Endodermal cell (in vitro differentiated cells): ENCODE data around the gene ECSCR. TPM values are rescaled to one million over a fixed set of nuclear protein-coding genes. Genes with fewer than 3 reads are reported as not detected.

Experiments
- DNase-seq: peaks from one replicate; pipeline ENCODE4 v3.0.0-alpha.2; 2017
- H3K27ac ChIP-seq: 2 replicates; pipeline ENCODE4 v1.5.1; 2013; ENCODE audit warnings: mild to moderate bottlenecking, low read depth, low read length, moderate library complexity
- H3K27me3 ChIP-seq: 2 replicates; pipeline ENCODE4 v1.6.1; 2013; ENCODE audit warnings: mild to moderate bottlenecking, low read length, moderate library complexity; ENCODE audit not compliant: insufficient read depth, control insufficient read depth, poor library complexity, severe bottlenecking
- H3K36me3 ChIP-seq: 2 replicates; pipeline ENCODE4 v1.7.0; 2013; ENCODE audit warnings: mild to moderate bottlenecking, low read length, moderate library complexity; ENCODE audit not compliant: control insufficient read depth, insufficient read depth
- H3K4me1 ChIP-seq: one replicate; pipeline ENCODE4 v1.7.0; 2013; ENCODE audit warnings: low read length; ENCODE audit not compliant: control insufficient read depth, insufficient read depth
- H3K4me3 ChIP-seq: 2 replicates; pipeline ENCODE4 v1.5.1; 2013; ENCODE audit warnings: mild to moderate bottlenecking, low read length, moderate library complexity
- H3K9ac ChIP-seq: 2 replicates; pipeline ENCODE4 v1.6.1; 2013; ENCODE audit warnings: mild to moderate bottlenecking, low read length, moderate library complexity; ENCODE audit not compliant: poor library complexity, severe bottlenecking; ENCODE audit errors: extremely low read depth
- H3K9me3 ChIP-seq: 2 replicates; pipeline ENCODE4 v1.6.1; 2013; ENCODE audit warnings: mild to moderate bottlenecking, low read length, moderate library complexity; ENCODE audit not compliant: control insufficient read depth
- H3K27ac Mint-ChIP-seq: 2 replicates; pipeline ENCODE4 v1.8.0; 2020; ENCODE audit warnings: mixed read lengths
- H3K27me3 Mint-ChIP-seq: 2 replicates; pipeline ENCODE4 v1.8.0; 2021; ENCODE audit warnings: mild to moderate bottlenecking, mixed read lengths; ENCODE audit not compliant: insufficient read depth
- H3K36me3 Mint-ChIP-seq: 2 replicates; pipeline ENCODE4 v1.8.0; 2020; ENCODE audit warnings: low read depth, mixed read lengths
- H3K4me1 Mint-ChIP-seq: 2 replicates; pipeline ENCODE4 v1.8.0; 2020; ENCODE audit warnings: mixed read lengths
- H3K4me3 Mint-ChIP-seq: 2 replicates; pipeline ENCODE4 v1.8.0; 2020; ENCODE audit warnings: mild to moderate bottlenecking, moderate library complexity, mixed read lengths
- H3K9me3 Mint-ChIP-seq: 2 replicates; pipeline ENCODE4 v1.8.0; 2020; ENCODE audit warnings: mild to moderate bottlenecking, mixed read lengths
- CTCF ChIP-seq: fragments of 200-600 bp; sonication (generic); conservative IDR thresholded peaks from 2 replicates; pipeline ENCODE4 v1.5.0; 2021; ENCODE audit warnings: antibody characterized with exemption, mild to moderate bottlenecking
- WGBS, 2 experiments: methylation state at CpG; one replicate each; pipeline versions ENCODE4 v1.1.5 to v1.1.7; 2013; ENCODE audit warnings: missing lambda C conversion rate in 2 of 2, mixed read lengths in 1 of 2; ENCODE audit not compliant: insufficient coverage in 1 of 2, insufficient read length in 1 of 2; 5-methylcytosine and 5-hydroxymethylcytosine counted together
- total RNA-seq, 2 donors: library from RNA; stranded (reverse); fragmentation: NEBNext Ultra II Directional in 1 of 2; extraction: Animal tissue kit (Norgen Biotek cat#: 25700) in 1 of 2; gene quantifications; 2 replicates in 1 of 2; 3 replicates in 1 of 2; pipeline ENCODE4 v1.2.1, GENCODE V29; 2021

ECSCR gene
- total RNA-seq, 2 donors from 2014 or later, result 0.62 TPM; not detected in 1

GRCh38 chr5:139494256-139494655 lies 31.7 kb upstream of the ECSCR start:
- H3K9me3 Mint-ChIP-seq, result no peaks in the 10 kb centered on the region
- DNase-seq, result no peak
- H3K27ac Mint-ChIP-seq, result no peak overlapping the region
- H3K4me1 ChIP-seq, result peaks cover 11% of the 10 kb centered on the region
- H3K4me1 Mint-ChIP-seq, result peaks cover 15% of the 10 kb centered on the region
- no peak overlapping the region for H3K27ac ChIP-seq
- no peak overlapping the region for H3K9ac ChIP-seq
- H3K36me3 ChIP-seq, result no peaks in the 10 kb centered on the region
- 94 to 100% methylated on average over 2 of the region's 3 CpGs for WGBS, 2 experiments
- H3K27me3 ChIP-seq, result no peaks in the 10 kb centered on the region
- H3K4me3 Mint-ChIP-seq, result no peak overlapping the region
- no peaks in the 10 kb centered on the region for H3K27me3 Mint-ChIP-seq
- no peak for TF ChIP-seq CTCF
- no peaks in the 10 kb centered on the region for H3K9me3 ChIP-seq
- no peaks in the 10 kb centered on the region for H3K36me3 Mint-ChIP-seq
- H3K4me3 ChIP-seq, result no peak overlapping the region

GRCh38 chr5:139492700-139493192 lies 30.2 kb upstream of the ECSCR start:
- H3K4me1 ChIP-seq, result peaks cover 11% of the 10 kb centered on the region
- no peaks in the 10 kb centered on the region for H3K27me3 ChIP-seq
- TF ChIP-seq CTCF, result no peak
- no peaks in the 10 kb centered on the region for H3K36me3 ChIP-seq
- 92 to 95% methylated on average over 5 to 6 of the region's 6 CpGs for WGBS, 2 experiments
- no peak overlapping the region for H3K27ac ChIP-seq
- no peak for DNase-seq
- H3K9me3 ChIP-seq, result no peaks in the 10 kb centered on the region
- Mint-ChIP-seq H3K9me3 (no peaks in the 10 kb centered on the region), H3K27ac (no peak overlapping the region), H3K4me1 (peaks cover 15% of the 10 kb centered on the region), H3K4me3 (no peak overlapping the region), H3K36me3 (no peaks in the 10 kb centered on the region), H3K27me3 (no peaks in the 10 kb centered on the region)
- no peak overlapping the region for H3K4me3 ChIP-seq
- no peak overlapping the region for H3K9ac ChIP-seq

- Histone ChIP-seq H3K36me3 (no peaks in the 10 kb centered on the region), H3K27ac (no peak overlapping the region), H3K4me3 (no peak overlapping the region), H3K27me3 (no peaks in the 10 kb centered on the region), H3K9ac (no peak overlapping the region), H3K4me1 (no peaks in the 10 kb centered on the region), H3K9me3 (no peaks in the 10 kb centered on the region)
- Mint-ChIP-seq H3K4me1 (peaks cover 9% of the 10 kb centered on the region), H3K27ac (no peak overlapping the region), H3K9me3 (no peaks in the 10 kb centered on the region), H3K27me3 (peaks cover 3% of the 10 kb centered on the region), H3K36me3 (no peaks in the 10 kb centered on the region), H3K4me3 (no peak overlapping the region)
- no peak for TF ChIP-seq CTCF
- no peak for DNase-seq
- whole genome bisulfite sequencing, 2 experiments, result 89 to 97% methylated on average over 3 of the region's 3 CpGs
Measured at GRCh38 chr5:139488260-139488659, 25.7 kb upstream of the ECSCR start.
